Fibroblast of lung (primary cell): ENCODE measurements around the gene KIAA1217.

ENCODE experiments used
- EZH2 ChIP-seq: IDR thresholded peaks from 2 replicates; pipeline ENCODE4 v1.5.1; 2012; ENCODE audit warnings: low read length, control low read depth, mild to moderate bottlenecking; ENCODE audit errors: missing control alignments
- TF ChIP-seq, protein P1 (sequence below), 2 donors: IDR thresholded peaks in 1 of 2; conservative IDR thresholded peaks in 1 of 2; 1 replicate in 1 of 2; 2 replicates in 1 of 2; pipeline ENCODE4 v1.5.1; 2011 to 2012; ENCODE audit warnings: low read length in 2 of 2, control low read depth in 1 of 2, inconsistent platforms in 1 of 2, low read depth in 1 of 2, mild to moderate bottlenecking in 1 of 2

DNA sequence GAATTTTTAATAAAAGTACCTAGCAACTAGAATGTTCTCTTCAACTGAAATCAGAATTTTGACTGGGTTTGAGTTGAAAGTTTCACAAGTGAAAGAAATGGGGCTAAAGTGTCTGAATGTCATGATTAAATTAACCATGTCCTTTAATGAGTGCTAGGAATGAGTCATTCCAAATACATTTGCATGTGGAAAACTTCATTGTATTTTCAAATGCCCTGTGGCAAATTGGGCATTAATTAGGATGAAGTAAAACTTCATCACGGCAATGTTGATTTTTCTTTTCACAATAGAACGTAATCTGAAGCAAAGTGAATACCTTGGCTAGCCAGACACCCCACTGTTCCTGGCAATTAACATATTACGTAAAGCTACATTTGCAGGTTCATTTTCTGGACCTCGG lies 166.6 kb downstream of the KIAA1217 start:
- TF ChIP-seq, protein P1, sequence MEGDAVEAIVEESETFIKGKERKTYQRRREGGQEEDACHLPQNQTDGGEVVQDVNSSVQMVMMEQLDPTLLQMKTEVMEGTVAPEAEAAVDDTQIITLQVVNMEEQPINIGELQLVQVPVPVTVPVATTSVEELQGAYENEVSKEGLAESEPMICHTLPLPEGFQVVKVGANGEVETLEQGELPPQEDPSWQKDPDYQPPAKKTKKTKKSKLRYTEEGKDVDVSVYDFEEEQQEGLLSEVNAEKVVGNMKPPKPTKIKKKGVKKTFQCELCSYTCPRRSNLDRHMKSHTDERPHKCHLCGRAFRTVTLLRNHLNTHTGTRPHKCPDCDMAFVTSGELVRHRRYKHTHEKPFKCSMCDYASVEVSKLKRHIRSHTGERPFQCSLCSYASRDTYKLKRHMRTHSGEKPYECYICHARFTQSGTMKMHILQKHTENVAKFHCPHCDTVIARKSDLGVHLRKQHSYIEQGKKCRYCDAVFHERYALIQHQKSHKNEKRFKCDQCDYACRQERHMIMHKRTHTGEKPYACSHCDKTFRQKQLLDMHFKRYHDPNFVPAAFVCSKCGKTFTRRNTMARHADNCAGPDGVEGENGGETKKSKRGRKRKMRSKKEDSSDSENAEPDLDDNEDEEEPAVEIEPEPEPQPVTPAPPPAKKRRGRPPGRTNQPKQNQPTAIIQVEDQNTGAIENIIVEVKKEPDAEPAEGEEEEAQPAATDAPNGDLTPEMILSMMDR (conservative IDR thresholded peaks at IDR 0.05 in 1 of 2, IDR thresholded peaks at IDR 0.05 in 1 of 2; ENCODE audit: low read depth in 1 of 2, low read length in 2 of 2), result no peak
- no peak for TF ChIP-seq EZH2
